ENCODE measurements around the gene RAB3GAP2. TPM values are rescaled to one million over a fixed set of nuclear protein-coding genes. Genes with fewer than 3 reads are reported as not detected.
"Not testable (repeated sequence)": the region's sequence is repeated elsewhere in the genome, so short reads cannot be mapped to it uniquely, and the experiment has no call there.

Gene RAB3GAP2
- total RNA-seq, 1 donor from 2014 or later = 35.5 TPM

GRCh38 chr1:220235462-220235861 is 36.8 kb downstream of the RAB3GAP2 start:
- DNase-seq = no peak

DNA sequence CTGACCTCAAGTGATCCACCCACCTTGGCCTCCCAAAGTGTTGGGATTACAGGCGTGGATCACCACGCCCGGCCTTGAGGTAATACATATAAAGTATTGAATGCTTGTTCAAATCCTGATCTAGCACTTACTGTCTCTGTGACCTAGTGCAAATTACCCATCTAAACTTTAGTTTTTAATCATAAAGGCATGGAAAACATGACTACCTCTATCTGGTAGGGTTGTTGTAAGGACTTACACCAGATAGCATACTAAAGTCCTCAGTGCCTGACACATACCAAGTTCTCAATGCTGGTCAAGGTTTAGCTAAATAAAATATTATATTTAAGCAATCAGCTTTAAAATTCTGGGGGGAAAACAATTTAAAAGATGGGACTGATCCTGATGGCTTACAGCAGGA is 38.3 kb downstream of the RAB3GAP2 start:
- no peak for DNase-seq

GRCh38 chr1:220229771-220230170 is 42.5 kb downstream of the RAB3GAP2 start:
- no peak for DNase-seq

GRCh38 chr1:220227393-220227792 is 44.9 kb downstream of the RAB3GAP2 start:
- DNase-seq = no peak

DNA sequence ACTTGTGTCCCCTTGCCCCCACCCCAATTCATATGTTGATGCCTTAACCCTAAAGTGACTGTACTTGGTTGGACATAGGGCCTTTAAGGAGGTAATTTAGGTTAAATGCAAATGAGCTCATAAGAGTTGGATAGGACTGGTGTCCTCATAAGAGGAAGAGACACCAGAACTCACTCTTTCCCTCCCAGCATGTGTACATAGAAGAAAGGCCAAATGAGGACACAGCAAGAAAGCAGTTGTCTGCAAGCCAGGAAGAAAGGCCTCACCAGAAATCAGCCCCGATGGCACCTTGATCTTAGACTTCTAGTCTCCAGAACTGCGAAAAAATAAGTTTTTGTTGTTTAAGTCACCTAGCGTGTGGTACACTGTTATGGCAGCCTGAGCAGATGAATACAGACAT is 45.5 kb downstream of the RAB3GAP2 start:
- DNase-seq = no peak

DNA sequence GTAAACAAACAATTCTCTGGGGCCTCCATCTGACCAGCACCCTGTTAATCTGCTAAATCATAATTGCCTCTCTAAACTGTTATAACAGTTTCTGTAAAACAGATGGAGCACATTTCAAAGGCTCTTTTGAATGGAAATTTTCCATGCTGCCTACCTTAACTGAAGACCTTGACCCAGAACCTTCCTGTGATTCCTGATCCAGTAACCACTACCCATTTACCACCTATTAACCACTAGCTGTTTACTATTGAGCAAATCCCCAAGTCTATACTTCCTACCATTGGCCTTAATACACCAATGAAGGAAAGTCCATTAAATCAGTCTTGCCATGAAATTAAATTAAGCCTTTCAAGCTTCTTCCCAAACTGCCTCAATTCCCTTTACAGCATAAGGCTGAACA is 46.3 kb downstream of the RAB3GAP2 start:
- no peak for DNase-seq

GRCh38 chr1:220224611-220225124 is 47.6 kb downstream of the RAB3GAP2 start:
- DNase-seq = no peak

DNA sequence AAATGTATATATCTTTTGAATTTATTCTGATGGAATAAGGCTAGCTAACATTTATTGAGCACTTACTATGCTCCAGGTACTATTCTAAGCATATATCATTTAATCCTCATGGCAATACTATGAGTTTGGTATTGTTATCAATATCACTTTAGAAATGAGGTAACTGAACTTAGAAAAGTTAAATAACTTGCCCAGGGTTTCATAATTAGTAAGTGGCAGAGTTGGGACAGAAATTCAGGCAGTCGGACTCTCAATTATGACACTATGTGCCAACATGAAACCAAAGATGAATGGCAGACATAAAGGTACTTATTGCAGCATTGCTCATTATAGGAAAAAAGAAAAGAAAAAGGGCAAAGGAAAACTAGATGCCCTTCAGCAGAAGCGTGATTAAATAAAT is 48.2 kb downstream of the RAB3GAP2 start:
- DNase-seq = no peak

DNA sequence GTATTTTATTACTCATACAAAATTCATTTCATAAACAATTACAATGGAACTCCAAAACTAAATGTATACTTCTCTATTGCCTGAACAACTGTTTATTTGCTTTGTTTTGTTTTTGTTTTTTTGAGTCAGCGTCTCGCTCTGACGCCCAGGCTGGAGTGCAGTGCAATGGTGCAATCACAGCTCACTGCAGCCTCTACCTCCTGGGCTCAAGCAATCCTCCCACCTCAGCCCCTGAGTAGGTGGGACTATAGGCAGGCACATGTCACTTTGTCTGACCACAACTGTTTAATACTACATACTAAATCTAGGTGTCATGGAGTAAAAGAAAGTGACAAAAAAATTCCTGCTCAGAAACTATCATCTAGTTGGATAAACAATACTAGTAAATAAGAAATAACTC is 49.3 kb downstream of the RAB3GAP2 start:
- DNase-seq = no peak

GRCh38 chr1:220221670-220222069 is 50.6 kb downstream of the RAB3GAP2 start:
- DNase-seq = no peak

GRCh38 chr1:220221269-220221668 is 51.0 kb downstream of the RAB3GAP2 start:
- DNase-seq = no peak

DNA sequence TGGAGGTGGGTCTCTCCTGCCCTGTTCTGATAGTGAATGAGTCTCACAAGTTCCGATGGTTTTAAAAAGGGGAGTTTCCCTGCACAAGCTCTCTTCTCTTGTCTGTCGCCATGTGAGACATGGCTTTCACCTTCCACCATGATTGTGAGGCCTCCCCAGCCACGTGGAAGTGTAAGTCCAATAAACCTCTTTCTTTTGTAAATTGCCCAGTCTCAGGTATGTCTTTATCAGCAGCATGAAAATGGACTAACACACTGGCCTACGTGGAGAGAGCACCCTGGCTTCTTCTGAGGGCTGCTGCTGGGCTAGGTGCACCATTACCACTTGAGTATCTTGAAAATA is 51.6 kb downstream of the RAB3GAP2 start:
- not testable (repeated sequence) for DNase-seq

- DNase-seq = no peak
Measured at GRCh38 chr1:220219865-220220698, 52.2 kb downstream of the RAB3GAP2 start.

- no peak for DNase-seq
Measured at GRCh38 chr1:220219136-220219442, 53.2 kb downstream of the RAB3GAP2 start.

DNA sequence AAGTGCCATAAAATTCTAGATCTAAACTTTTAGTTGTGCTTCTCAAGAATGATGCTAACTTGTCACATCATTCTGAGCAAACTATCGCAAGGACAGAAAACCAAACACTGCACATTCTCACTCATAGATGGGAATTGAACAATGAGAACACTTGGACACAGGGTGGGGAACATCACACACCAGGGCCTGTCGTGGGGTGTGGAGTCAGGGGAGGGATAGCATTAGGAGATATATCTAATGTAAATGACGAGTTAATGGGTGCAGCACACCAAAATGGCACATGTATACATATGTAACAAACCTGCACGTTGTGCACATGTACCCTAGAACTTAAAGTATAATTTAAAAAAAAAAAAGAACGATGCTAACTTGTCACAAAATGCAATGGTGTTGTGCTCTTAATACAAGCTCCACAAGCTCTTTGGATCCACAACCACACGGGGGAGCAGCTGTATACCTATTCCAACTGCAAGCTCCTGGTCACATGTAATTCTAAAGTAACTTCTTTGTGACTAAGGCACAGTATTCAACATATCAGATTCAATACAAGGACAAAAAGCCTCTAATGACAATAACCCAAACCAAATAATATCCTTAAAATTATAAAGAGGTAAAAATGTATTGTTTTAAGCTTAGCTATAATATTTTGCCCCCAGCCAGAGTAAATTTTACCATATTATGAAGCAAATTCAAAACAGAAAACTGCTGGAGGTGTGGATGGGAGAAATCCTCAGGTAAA is 53.7 kb downstream of the RAB3GAP2 start:
- DNase-seq = peak; percentile 15

GRCh38 chr1:220217383-220217988 is 54.8 kb downstream of the RAB3GAP2 start:
- no peak for DNase-seq

GRCh38 chr1:220213382-220213983 is 58.8 kb downstream of the RAB3GAP2 start:
- no peak for DNase-seq

DNA sequence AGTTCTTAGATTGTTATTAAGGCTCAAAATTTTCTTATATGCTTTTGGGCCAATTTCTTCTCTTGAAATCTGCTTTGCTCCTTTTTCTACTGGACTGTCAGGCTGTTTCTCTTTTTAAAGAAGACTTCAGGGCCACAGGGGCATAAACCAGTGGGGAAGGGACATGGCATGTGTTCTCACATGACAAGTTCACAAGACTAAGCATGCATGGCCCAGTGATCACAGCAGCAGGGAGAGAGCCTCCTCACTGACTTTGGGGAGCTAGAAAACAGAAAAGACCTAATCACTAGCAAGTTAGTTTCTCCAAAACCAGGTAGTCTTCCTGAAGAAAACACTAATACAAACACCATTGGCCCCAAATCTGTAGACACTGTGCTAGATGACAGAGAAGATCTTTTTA is 64.8 kb downstream of the RAB3GAP2 start:
- no peak for DNase-seq

GRCh38 chr1:220204758-220205157 is 67.5 kb downstream of the RAB3GAP2 start:
- DNase-seq = not testable (repeated sequence)

DNA sequence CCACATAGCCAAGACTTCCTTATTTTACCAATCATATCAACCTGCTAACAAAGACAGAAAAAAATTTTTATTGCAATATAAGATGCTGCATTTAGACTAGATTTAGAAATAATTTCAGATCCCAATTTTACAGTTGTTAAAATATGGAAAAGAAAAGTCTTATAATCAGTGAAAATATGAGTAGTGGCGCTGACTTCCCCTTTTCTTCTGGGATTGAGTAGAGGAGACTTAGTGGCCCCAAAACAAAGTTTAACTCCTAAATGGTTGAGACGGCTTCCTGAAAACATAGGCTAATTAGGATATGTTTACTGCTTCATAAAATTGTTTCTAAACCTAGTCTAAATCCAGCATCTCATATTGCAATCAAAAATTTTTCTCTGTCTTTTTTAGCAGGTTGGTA is 68.4 kb downstream of the RAB3GAP2 start:
- no peak for DNase-seq

DNA sequence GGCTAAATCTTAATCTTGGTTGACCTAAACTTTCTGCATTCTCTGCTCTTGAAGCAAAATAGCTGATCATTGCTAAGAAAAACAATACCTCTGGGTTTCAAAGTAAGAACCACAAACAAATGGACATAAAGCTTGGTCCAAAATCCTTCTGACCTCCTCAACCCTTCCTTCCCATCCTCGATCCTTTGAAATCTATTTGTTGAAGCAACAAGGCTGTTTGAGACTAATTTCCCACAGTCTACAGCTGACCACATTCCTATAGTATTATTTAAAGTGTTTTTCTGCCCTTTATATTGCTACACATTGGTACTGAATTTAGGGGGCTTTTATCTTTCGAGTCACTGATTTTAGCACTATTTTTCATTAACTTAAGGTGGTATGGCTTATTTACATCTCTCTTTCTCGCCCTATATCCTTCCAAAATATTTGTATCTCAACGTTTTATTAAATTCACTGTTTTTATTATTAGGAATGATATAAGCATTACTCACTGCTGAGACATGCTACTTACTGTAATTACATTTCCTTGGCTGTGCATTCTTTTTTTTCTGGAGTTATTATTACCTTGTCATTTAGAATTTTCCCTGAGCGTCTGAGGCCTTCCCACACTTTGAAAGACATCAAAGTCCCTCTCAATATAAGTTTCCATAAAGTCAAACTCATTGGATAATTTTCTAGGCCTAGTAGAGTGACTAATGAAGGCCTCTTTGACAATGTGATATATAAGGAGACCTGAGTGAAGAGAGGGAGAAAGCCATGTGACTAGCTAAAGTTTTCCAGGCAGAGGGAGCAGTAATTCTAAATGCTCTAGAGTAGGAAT is 73.9 kb downstream of the RAB3GAP2 start:
- DNase-seq = no peak

- DNase-seq = no peak
Measured at GRCh38 chr1:220195701-220196100, 76.6 kb downstream of the RAB3GAP2 start.
